HG03342 (cell line): ENCODE measurements around the gene NR3C1.

Source experiments
- ATAC-seq: cut with Tn5 transposase; IDR thresholded peaks from one replicate; pipeline ENCODE4 v1.9.1; 2021; ENCODE audit warnings: mild to moderate bottlenecking, moderate library complexity; ENCODE audit not compliant: unreplicated experiment

Gene NR3C1

DNA sequence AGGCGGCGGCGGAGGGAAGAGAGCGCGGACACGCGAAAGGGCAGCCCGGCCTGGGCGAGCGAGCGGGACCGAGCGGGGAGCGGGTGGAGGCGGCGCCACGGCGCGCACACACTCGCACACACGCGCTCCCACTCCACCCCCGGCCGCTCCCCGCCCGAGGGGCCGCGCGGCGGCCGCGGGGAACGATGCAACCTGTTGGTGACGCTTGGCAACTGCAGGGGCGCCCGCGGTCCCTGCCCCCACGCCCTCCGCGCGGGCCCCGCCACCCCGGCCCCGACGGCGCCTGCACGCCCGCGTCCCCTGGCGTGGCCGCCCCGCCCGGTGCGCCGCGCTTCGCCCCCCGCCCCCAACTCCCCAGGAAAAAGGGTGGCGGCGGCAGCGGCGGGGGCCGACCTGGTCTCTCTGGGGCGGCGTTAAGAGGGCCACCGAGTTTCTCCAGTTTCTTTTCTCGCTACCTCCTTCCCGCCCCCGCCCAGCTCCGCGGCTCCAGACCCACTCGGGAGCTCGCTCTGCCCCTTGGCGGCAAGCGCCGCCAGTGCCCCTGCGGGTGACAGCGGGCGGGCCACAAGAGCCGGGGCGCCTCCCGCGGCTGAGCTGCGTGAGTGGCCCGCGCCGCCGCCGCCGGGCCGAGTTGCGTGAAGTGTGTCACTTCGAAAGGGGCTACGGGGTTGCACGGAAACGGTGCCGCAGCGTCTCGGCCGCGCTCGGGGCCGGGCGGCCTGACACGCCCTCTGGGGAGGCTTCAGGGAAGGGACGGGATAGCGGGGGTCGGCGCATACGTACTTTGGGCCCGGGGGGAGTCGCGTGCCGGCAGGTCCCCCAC is at the start of gene NR3C1:
Gene NR3C1 (minus strand): TSS at position 94 of the 823 bp plus-strand sequence. CDS start 2,847 bp downstream, outside the sequence.
- peak; percentile 53 for ATAC-seq

GRCh38 chr5:143449772-143450171 is 46.3 kb upstream of the NR3C1 start:
- no peak for ATAC-seq

GRCh38 chr5:143448518-143448917 is 45.0 kb upstream of the NR3C1 start:
- no peak for ATAC-seq

GRCh38 chr5:143447983-143448382 is 44.5 kb upstream of the NR3C1 start:
- ATAC-seq: no peak

- ATAC-seq: no peak
Observed at GRCh38 chr5:143446535-143447226, 43.2 kb upstream of the NR3C1 start.

DNA sequence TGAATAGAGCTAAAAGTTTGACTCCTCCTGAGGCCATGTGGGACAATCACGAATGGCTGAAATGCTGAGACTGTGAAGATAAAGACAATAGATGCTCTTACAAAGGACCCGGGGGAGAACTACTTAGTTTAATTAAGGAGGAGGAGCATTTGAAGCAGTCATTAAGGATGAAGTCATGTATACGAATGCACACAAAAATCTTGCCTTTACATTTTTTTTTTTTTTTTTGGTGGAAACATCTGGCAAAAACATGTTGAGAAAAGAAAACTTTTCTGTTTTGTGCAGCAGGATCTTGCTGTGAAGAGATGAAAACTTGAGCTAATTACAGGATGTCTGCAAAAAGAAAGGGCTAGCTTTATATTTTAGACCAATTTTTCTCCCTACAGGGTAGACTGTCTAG is 42.3 kb upstream of the NR3C1 start:
- no peak for ATAC-seq

- no peak for ATAC-seq
Observed at GRCh38 chr5:143443330-143443729, 39.8 kb upstream of the NR3C1 start.

GRCh38 chr5:143442385-143442784 is 38.9 kb upstream of the NR3C1 start:
- ATAC-seq: no peak

- no peak for ATAC-seq
Observed at GRCh38 chr5:143440448-143441115, 37.1 kb upstream of the NR3C1 start.

DNA sequence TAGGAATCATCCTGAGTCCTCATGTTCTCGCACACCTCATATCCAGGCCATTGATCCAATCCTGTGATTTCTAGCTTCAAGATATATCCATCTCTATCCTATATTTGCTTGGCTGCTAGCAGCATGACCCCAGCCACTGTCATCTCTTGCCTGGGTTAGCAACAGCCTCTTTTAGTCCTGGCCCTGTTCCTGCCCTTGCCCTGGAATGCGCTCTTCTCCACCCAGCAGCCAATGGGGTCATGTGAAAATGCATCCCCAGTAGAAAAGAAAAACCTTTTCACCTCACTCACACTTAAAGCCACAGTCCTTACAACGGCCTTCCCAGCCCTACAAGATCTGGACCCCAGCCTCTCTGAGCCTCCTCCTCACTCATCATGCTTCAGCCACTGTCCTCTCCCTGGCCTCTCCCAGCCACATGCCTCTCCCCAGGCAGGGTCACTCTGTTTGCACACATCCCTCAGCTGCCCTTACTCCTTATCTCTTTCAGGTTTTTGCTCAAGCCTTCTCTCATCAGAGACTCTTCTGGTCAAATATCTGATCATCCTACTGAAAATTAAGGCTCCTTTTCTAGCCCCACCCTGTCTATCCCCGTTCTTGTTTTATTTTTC is 34.3 kb upstream of the NR3C1 start:
- no peak for ATAC-seq

- ATAC-seq: no peak
Observed at GRCh38 chr5:143436871-143437270, 33.4 kb upstream of the NR3C1 start.

- peak; percentile 87 for ATAC-seq
Observed at GRCh38 chr5:143435210-143435657, 31.7 kb upstream of the NR3C1 start.

DNA sequence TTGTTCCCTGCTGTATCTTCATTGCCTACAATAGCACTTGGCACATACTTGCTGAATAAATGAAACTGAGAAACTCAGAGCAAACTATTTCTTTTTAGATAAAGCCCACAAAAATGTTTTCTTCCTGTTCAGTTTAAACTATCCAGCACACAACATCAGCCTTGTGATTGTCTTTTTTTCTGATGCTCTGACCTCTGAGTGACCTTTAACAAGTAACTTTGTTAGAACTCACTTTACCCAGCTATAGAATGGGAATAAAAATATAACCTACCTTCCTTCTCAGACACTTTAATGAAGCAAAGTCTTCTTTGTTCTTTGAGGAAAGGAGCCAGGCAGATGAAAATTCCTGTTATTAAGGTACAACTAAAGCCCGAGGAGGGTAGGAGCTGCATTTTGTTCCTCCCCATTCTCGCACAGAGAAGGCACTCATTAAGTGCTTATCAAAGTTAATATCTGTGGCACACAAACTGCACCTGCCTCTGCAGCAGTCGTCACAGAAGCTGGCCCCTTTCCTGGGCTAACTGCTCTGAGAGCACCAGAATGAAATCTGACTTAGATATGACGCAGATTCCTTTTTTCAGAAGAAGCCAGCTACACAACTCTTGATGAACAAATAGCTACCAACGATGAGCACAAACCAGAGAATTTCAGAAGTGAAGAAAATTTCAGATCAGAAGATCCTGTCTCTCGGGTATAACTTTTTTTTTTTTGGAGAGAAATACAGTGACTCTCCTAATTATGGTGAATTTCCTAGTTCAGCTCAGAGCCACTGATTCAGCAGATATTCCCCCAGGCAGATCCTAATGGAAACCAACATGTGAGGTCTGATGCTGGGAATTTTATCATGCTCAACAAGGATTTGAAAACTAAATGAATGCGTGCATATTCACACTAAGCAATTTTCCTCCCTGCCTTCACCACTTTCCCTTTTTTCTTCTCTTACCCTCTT is 31.0 kb upstream of the NR3C1 start:
- peak; percentile 21 for ATAC-seq

DNA sequence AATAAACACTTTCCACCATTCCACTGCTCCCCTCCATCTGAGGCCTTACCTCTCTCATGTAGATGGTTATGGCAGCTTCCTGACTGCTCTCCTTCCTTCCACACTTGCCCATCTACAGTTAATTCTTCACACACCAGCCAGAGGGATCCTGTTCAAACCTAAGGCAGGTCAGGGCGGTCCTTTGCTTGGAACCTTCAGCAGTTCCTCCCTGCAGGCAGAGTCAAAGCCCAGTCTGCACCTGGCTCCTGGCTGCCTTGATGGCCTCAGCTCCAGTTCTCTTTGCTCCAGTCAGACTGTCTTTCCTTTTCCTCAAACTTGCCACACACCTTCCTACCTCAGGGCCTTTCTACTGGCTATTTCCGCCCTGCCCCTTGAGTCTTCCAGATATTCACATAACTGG is 30.2 kb upstream of the NR3C1 start:
- ATAC-seq: no peak

DNA sequence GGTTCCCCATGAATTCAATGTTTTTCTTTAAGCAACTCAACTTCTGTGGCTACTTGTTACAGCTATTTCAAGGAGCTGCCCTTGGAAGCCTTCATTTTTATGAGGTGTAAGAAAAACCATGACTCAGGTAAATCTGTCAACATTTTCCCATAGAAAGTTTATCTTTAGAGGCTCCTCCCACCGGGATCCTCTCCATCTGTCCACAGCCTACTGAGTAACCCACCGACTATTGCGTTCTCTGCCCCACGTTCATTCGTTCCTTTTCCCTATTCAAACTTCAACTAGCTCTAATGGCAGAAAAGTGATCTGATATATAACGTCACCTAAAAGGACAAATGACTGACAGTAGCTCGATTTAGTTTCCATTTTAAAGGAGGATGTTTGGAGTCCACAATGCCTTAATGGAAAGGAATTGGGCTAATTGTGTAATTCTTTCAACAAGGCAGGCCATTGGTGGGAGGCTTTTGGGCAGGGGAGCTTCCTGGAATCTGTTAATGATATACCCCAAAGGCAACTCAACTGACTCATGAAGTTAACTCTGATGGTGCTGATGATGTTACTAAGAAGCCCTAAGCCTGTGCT is 29.3 kb upstream of the NR3C1 start:
- ATAC-seq: peak; percentile 37

DNA sequence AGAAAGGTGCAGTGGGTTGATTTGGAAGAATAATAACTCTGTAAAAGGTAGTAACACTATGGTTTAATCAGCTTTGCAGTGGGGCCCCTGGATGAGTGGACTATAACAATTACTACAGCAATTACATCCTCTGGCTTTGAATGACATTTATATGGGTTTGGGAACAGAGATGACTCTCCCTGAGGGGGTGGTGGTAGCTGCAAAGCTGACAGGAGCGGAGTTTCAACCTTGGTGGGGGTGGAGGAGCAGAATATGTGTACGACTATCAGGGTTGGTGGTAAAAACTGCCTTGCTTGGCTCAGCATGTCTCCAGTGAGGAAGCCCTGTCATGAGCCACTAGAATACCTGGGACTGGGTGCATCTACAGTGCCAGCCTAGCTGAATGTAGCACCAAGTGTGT is 28.3 kb upstream of the NR3C1 start:
- ATAC-seq: no peak

GRCh38 chr5:143428738-143429420 is 25.4 kb upstream of the NR3C1 start:
- no peak for ATAC-seq

DNA sequence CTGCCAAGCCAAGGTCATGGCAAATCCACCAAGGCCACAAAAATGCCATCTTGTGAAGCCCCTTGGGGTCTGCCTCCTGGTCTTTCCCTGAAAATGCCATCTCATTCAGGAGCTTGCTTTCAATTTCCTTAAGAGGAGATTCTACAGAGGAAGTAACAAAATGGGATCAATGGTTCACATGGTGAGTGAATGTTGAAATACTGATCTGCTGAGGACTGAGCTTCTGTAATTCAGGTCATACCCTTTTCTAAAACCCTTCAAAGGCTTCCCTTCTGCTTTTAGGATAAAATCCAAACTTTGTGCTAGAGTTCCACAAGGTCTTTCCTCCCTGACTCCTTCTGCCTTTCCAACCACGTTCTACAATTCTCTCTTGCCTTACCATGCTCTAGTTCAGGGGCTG is 24.7 kb upstream of the NR3C1 start:
- ATAC-seq: no peak

GRCh38 chr5:143427122-143427735 is 23.7 kb upstream of the NR3C1 start:
- peak; percentile 41 for ATAC-seq
